GM12873 (cell line): Measurements from ENCODE around the gene PSPN.

ENCODE experiments used
- TF ChIP-seq, protein P1 (sequence below): IDR thresholded peaks from 2 replicates; pipeline ENCODE4 v1.5.1; 2012; ENCODE audit warnings: low read depth, mild to moderate bottlenecking, moderate library complexity, low read length, control low read depth; ENCODE audit not compliant: insufficient read depth; ENCODE audit errors: missing control alignments

Gene PSPN

DNA sequence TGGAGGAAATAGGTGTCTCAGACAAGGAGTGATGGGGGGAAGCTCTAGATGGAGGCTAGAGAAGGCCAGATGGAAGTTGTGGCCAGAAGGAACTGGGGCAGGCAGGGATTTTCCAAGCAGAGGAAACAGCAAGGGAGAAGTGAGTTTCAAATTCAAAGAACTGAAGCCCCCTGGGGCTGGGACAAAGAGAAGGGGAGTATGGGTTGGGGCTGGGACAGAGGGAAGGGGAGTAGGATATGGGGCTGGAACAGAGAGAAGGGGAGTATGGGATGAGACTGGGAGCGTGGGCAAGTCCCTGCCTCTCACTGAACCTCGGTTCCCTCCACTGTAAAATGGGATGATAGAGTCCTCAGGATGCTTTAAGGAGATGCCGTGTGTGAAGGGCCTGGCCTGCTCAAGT, 19.1 kb upstream of the PSPN start:
- TF ChIP-seq, protein P1, sequence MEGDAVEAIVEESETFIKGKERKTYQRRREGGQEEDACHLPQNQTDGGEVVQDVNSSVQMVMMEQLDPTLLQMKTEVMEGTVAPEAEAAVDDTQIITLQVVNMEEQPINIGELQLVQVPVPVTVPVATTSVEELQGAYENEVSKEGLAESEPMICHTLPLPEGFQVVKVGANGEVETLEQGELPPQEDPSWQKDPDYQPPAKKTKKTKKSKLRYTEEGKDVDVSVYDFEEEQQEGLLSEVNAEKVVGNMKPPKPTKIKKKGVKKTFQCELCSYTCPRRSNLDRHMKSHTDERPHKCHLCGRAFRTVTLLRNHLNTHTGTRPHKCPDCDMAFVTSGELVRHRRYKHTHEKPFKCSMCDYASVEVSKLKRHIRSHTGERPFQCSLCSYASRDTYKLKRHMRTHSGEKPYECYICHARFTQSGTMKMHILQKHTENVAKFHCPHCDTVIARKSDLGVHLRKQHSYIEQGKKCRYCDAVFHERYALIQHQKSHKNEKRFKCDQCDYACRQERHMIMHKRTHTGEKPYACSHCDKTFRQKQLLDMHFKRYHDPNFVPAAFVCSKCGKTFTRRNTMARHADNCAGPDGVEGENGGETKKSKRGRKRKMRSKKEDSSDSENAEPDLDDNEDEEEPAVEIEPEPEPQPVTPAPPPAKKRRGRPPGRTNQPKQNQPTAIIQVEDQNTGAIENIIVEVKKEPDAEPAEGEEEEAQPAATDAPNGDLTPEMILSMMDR: no peak

- TF ChIP-seq, protein P1: no peak
Measured at GRCh38 chr19:6393983-6394412, 18.3 kb upstream of the PSPN start.

- TF ChIP-seq, protein P1: peak; percentile 22
Measured at GRCh38 chr19:6393074-6393982, 17.6 kb upstream of the PSPN start, which contains the start of gene GTF2F1. Gene GTF2F1, minus strand, starts transcription at chr19:6393164. Its CDS starts 169 bp downstream, at chr19:6392995.

DNA sequence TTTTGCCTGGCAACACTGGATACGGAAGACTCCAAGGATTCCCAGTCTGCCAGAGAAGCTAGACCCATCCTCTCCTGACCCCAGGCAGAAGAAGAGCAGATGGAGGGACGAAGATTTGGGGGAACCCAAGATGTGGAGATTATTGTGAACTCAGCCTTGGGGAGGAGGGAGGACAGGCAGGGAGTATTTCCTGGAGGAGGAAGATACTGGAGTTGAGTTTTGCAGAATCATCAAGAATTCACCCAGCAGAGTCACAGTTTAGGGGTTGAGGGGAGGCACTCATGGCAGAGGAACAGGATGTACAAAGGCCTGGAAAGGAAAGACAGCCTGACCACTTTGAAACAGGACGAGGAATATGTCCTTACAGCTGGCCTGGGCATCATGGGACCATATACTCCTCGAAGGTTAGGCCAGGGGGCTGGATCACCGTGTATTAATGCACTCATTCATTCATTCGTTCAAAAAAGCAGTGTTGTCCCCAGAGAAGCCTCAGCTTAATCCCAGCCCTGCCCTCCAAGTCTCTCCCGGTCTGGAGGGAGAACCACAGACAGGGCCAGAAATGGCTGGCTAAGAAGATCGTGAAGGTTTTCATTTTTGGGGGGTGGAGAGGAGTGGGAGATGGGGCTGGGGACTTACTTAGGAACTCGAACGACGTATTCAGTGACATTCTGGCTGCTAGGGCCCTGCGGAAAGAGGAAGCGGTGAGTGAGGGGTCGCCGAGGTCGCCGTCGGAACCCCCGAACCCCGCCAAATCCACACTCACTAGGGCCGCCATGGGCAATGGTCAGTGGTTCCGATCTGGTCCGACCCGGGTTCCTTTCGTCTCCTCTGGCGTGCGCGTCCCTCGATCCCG, 16.7 kb upstream of the PSPN start:
- TF ChIP-seq, protein P1: no peak

GRCh38 chr19:6387372-6387771, 11.6 kb upstream of the PSPN start:
- TF ChIP-seq, protein P1: no peak

GRCh38 chr19:6384381-6384780, 8.6 kb upstream of the PSPN start:
- TF ChIP-seq, protein P1: no peak

- TF ChIP-seq, protein P1: no peak
Measured at GRCh38 chr19:6383188-6383587, 7.5 kb upstream of the PSPN start.
